HG02938 (cell line): ENCODE data around the gene CDK3.
"Not testable (repeated sequence)": the region's sequence is repeated elsewhere in the genome, so short reads cannot be mapped to it uniquely, and the experiment has no call there.

Experiments used
- ATAC-seq: cut with Tn5 transposase; IDR thresholded peaks from one replicate; pipeline ENCODE4 v1.9.1; 2021; ENCODE audit warnings: mild to moderate bottlenecking, moderate library complexity; ENCODE audit not compliant: unreplicated experiment

Gene CDK3

DNA sequence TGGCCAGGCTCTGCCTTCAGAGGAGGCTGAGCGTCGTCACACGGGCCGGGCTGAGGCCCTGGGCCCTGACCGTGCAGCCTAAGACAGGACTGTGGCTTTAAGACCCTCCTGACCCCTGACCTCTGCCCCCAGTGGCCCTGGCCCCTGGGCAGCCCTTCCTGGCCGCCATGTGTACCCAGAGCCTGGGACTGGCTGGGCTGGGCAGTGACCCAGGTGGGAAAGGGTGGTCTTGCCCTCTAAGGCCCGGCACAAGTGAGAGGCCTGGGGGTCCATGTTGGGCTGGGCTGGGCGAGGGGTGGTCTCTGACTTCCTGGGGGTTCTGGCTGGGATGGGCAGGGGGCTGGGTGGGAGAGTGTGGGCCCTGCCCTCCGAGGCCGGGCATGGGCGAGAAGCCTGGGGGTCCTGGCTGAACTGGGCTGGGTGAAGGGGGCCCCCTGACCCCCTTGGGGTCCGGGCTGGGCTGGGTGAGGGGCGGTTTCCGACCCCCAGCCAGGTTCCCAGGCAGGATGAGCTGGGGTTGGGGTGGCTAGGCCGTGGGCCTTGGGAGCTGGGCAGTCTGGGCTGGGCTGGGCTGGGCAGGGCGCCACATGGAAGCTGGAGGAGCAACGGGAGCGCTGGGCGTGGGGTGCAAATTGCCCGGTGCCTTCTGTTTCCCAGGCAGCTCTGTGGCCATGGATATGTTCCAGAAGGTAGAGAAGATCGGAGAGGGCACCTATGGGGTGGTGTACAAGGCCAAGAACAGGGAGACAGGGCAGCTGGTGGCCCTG lies at the start of gene CDK3:
CDK3 (plus strand) TSS at position 101 of the 767 bp plus-strand sequence; CDS start at position 672, 571 bp downstream.
- no peak for ATAC-seq

GRCh38 chr17:75950855-75951554 lies 49.6 kb upstream of the CDK3 start:
- ATAC-seq, result no peak

- no peak for ATAC-seq
These were observed 41.4 kb upstream of the CDK3 start for GRCh38 chr17:75959051-75959838.

- no peak for ATAC-seq
These were observed 40.7 kb upstream of the CDK3 start for GRCh38 chr17:75959839-75960511.

GRCh38 chr17:75965468-75965867 lies 35.2 kb upstream of the CDK3 start:
- no peak for ATAC-seq

GRCh38 chr17:75969044-75969443 lies 31.6 kb upstream of the CDK3 start:
- not testable (repeated sequence) for ATAC-seq

- no peak for ATAC-seq
These were observed 30.6 kb upstream of the CDK3 start for GRCh38 chr17:75970011-75970523.

- ATAC-seq, result no peak
These were observed 30.0 kb upstream of the CDK3 start for GRCh38 chr17:75970626-75971025.

DNA sequence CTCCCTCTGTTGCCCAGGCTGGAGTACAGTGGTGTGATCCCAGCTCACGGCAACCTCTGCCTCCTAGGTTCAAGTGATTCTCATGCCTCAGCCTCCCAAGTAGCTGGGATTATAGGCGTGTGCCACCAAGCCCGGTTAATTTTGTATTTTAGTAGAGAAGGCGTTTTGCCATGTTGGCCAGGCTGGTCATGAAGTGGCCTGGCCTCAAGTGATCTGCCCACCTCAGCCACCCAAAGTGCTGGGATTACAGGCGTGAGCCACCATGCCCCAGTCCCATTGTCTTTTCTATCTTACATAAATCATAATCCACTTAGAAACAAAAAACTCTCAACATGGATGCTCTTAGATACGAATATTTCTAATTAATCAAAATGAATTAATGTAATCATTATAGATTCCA lies 25.5 kb upstream of the CDK3 start:
- not testable (repeated sequence) for ATAC-seq

- ATAC-seq, result no peak
These were observed 24.9 kb upstream of the CDK3 start for GRCh38 chr17:75975757-75976174.

GRCh38 chr17:75976175-75976848 lies 24.3 kb upstream of the CDK3 start:
- ATAC-seq, result no peak

DNA sequence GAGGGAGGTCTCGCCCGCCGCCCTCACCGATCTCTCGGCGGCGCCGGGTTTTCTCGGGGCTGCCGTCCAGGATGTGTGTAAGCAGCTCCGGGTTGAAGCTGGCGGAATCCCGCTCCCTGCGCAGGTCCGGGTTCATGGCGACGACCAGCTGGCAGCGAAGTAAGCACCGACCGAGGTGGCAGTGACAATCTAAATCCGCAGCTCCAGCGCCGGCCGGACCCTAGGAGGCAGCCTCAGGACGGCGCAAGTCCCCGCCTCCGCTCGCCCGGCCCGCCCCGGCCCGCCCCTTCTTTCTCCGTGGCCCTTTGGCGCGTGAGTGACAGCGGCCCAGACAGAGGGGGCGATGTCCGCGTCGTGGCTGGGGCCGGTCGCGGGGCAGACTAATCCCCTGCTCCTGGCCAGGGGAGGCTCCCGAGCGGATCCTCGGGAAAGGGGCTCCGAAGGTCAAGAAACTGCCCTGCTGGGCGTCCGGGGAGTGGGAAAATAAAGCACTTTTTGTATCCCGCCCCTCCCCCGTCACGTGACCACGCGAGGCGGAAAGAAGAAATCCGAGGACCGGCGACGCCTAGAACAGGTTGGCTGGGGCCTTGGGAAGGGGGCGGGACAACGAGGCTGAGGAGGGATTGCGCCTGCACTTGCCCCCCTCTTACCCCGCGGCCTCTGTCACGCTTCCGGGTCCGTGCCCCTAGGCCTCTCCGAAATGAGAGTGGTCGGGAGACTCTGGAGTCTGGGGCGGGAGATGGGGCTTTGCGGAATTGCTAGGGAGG lies 21.5 kb upstream of the CDK3 start, which contains the start of the genes ACOX1 and TEN1:
ACOX1 (minus strand) TSS at position 229 of the 767 bp plus-strand sequence; CDS start at position 136, 93 bp downstream.
TEN1 (plus strand) TSS at position 303 of the 767 bp plus-strand sequence. CDS start 6,953 bp downstream, outside the sequence.
- peak; percentile 88 for ATAC-seq

DNA sequence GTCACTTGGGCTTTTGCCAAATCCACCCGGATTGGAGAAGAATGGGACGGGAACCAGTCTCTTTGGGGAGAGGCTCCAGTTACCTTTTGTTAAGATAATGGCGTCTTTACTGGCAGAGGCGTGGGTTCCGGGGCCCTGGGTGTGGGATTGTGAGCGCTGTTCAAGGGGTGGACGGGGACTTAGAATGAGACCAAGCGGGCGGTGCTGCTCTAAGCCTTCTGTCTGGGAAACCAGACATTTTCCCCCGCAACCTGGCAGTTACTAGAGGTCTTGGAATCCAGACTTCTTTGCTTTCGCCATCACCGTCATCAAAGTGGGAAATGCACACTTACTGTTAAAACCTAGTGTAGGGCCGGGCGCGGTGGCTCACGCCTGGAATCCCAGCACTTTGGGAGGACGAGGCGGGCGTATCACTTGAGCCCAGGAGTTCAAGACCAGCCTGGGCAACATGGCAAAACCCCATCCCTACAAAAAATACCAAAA lies 20.9 kb upstream of the CDK3 start:
- peak; percentile 30 for ATAC-seq

GRCh38 chr17:75980188-75981018 lies 20.3 kb upstream of the CDK3 start:
- no peak for ATAC-seq

DNA sequence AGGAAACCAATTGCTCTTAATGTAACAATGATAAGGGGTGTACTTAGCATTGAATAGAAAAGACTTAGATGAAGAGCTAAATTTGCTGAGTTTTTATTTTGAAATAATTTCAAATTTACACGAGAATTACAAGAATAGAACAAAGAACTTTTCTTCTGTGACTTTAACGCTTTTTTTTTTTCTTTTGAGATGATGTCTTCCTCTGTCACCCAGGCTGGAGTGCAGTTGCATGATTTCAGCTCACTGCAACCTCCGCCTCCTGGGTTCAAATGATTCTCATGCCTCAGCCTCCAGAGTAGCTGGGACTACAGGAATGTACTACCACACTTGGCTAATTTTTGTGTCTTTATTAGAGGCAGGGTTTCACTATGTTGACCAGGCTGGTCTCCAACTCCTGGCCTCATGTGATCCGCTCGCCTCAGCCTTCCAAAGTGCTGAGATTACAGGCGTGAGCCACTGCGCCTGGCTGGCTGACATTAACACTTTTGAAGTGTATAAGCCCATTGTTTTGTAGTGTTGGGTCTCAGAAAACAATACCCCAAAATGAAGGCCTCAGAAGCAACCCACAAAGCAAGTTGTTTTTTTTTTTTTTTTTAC lies 19.5 kb upstream of the CDK3 start:
- ATAC-seq, result no peak

DNA sequence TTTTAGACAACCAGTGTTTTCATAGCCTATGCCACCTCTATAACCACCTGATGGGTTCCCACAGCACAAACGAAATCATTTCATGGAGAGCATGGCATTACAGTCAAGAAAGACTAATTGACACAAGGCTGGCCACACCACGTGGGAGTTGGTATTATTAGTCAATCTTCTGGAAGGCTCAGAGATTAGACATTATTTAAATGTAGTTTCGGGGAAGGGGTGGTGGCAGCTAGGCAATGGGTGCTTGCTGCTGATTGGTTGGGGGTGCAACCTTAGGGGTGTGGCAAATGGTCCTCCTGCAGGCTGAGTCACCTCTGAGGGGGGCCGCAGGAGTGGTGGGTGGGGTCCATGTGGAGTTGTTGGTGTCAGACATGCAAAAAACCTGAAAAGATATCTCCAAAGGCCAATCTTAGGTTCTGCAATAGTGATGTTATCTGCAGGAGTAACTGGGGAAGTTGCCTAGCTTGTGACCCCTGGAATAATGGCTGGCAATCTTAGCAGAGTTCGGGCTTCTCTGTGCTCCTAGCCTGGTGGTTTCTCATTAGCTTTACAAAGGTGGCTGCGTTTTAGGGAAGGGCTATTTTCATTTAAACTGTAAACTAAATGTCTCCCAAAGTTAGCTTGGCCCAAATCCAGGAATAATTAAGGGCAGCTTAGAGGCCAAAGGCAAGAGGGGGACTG lies 17.0 kb upstream of the CDK3 start:
- ATAC-seq, result no peak

GRCh38 chr17:75985986-75986385 lies 14.7 kb upstream of the CDK3 start:
- no peak for ATAC-seq
